Subcutaneous adipose tissue (tissue), 4 donors: ENCODE results near the gene ZBTB46. TPM values are rescaled to one million over a fixed set of nuclear protein-coding genes. Genes with fewer than 3 reads are reported as not detected.

Source experiments
- CTCF ChIP-seq: fragments of 450-650 bp; IDR thresholded peaks from one replicate; pipeline ENCODE4 v1.5.1; 2016; ENCODE audit warnings: low read depth, mild to moderate bottlenecking, control low read depth, antibody characterized with exemption, moderate library complexity
- total RNA-seq, 4 donors: library from RNA; depleted of rRNA; stranded (reverse); fragments of >200 nt; gene quantifications; one replicate each; pipeline ENCODE4 v1.1.0, GENCODE V29; 2016

ZBTB46 gene
- total RNA-seq, 4 donors from 2014 or later: 5.7 to 45.2 (median 7.4) TPM

- TF ChIP-seq CTCF: no peak
These were observed 5.5 kb downstream of the ZBTB46 start for GRCh38 chr20:63825331-63826118.

GRCh38 chr20:63823691-63824311 is 7.3 kb downstream of the ZBTB46 start:
- no peak for TF ChIP-seq CTCF

GRCh38 chr20:63822276-63822696 is 8.8 kb downstream of the ZBTB46 start:
- no peak for TF ChIP-seq CTCF

DNA sequence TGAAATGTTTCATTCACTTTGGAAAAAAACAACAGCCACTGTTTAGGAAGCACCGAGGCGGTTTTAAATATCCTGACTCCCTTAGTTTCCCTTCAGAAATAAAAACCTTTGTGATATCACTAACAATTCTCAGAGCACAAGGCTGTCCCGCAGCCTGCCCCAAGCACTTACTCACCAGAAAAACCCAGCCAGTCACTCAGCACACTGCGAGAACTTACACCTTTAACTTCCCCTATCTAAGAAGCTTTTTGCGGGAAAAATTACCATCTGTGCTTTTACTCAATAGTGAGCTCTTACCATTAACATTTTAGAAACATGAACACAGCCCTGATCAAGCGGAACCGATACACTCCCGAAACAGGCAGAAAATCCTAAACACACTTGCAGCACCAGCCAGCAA is 9.3 kb downstream of the ZBTB46 start:
- TF ChIP-seq CTCF: no peak

- TF ChIP-seq CTCF: no peak
These were observed 11.7 kb downstream of the ZBTB46 start for GRCh38 chr20:63819224-63819921.

DNA sequence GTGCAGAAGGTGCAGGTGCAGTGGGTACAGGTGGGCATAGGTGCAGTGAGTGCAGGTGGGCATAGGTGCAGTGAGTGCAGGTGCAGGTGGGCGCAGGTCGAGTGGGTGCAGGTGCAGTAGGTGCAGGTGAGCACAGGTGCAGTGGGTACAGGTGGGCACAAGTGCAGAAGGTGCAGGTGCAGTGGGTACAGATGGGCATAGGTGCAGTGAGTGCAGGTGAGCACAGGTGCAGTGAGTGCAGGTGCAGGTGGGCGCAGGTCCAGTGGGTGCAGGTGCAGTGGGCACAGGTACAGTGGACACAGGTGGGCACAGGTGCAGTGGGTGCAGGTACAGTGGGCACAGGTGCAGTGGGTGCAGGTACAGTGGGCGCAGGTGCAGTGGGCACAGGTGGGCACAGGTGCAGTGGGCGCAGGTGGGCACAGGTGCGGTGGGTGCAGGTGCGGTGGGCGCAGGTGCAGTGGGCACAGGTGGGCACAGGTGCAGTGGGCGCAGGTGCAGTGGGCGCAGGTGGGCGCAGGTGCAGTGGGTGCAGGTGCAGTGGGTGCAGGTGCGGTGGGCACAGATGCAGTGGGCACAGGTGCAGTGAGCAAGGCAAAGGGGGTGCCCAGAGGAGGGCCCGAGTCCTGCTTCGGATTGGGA is 15.3 kb downstream of the ZBTB46 start:
- TF ChIP-seq CTCF: no peak
